Muscle layer of duodenum (tissue), 2 donors: Measurements from ENCODE around the gene YDJC.
"Not testable (repeated sequence)": the region's sequence is repeated elsewhere in the genome, so short reads cannot be mapped to it uniquely, and the experiment has no call there.

Experiments used
- H3K27ac ChIP-seq: one replicate; pipeline ENCODE4 v1.7.0; 2013; ENCODE audit warnings: mild to moderate bottlenecking, low read length
- H3K27me3 ChIP-seq: one replicate; pipeline ENCODE4 v1.7.0; 2013; ENCODE audit warnings: low read depth, mild to moderate bottlenecking, control low read depth, low read length
- H3K36me3 ChIP-seq, 2 donors: one replicate each; pipeline ENCODE4 v1.7.0; 2013; ENCODE audit warnings: low read length in 2 of 2, control low read depth in 1 of 2, mild to moderate bottlenecking in 1 of 2; ENCODE audit not compliant: insufficient read depth in 2 of 2, control insufficient read depth in 1 of 2
- H3K4me1 ChIP-seq, 2 donors: one replicate each; pipeline ENCODE4 v1.7.0; 2013; ENCODE audit warnings: low read length in 2 of 2, mild to moderate bottlenecking in 2 of 2, control low read depth in 1 of 2, moderate library complexity in 1 of 2; ENCODE audit not compliant: insufficient read depth in 2 of 2, control insufficient read depth in 1 of 2
- H3K4me3 ChIP-seq, 2 donors: one replicate each; pipeline ENCODE4 v1.7.0; 2013; ENCODE audit warnings: low read length in 2 of 2, low read depth in 1 of 2, mild to moderate bottlenecking in 1 of 2
- H3K9me3 ChIP-seq, 2 donors: one replicate each; pipeline ENCODE4 v1.7.0; 2013; ENCODE audit warnings: low read length in 2 of 2, control low read depth in 1 of 2, mild to moderate bottlenecking in 1 of 2; ENCODE audit not compliant: control insufficient read depth in 1 of 2
- donor health status: healthy.

The YDJC gene

DNA sequence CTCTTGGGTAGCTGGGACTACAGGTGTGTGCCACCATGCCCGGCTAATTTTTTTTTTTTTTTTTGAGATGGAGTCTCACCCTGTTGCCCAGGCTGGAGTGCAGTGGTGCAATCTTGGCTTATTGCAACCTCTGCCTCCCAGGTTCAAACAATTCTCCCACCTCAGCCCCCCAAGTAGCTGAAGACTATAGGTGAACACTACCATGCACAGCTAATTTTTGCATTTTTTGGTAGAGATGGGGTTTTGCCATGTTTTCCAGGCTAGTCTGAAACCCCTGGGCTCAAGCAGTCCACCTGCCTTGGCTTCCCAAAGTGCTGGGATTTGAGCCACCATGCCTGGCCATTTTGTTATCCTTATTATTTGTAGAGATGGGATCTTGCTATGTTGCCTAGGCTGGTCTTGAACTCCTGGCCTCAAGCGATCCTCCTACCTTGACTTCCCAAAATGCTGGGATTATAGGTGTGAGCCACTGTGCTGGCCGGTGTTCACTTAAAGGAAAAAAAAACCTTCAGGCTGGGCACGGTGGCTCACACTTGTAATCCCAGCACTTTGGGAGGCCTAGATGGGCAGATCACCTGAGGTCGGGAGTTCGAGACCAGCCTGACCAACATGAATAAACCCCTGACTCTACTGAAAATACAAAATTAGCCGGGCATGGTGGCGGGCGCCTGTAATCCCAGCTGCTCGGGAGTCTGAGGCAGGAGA is 48.7 kb downstream of the YDJC start:
- not testable (repeated sequence) for H3K27ac ChIP-seq, H3K4me3 ChIP-seq, H3K9me3 ChIP-seq, H3K27me3 ChIP-seq, H3K36me3 ChIP-seq
- H3K4me1 ChIP-seq = peaks cover 18 to 27% of the 10 kb centered on the region in 2 donors

DNA sequence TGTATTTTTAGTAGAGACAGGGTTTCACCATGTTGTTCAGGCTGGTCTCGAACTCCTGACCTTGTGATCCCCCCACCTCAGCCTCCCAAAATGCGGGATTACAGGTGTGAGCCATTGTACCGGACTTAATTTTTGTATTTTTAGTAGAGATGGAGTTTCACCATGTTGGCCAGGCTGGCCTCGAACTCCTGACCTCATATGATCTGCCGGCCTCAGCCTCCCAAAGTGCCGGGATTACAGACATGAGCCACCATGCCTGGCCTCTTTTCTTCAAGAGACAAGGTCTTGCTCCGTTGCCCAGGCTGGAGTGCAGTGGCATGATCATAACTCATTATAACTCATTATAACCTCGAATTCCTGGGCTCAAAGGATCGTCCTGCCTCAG is 49.2 kb downstream of the YDJC start:
- H3K9me3 ChIP-seq, H3K36me3 ChIP-seq, H3K27me3 ChIP-seq, H3K4me3 ChIP-seq, H3K27ac ChIP-seq: not testable (repeated sequence)
- peaks cover 18 to 27% of the 10 kb centered on the region in 2 donors for H3K4me1 ChIP-seq

DNA sequence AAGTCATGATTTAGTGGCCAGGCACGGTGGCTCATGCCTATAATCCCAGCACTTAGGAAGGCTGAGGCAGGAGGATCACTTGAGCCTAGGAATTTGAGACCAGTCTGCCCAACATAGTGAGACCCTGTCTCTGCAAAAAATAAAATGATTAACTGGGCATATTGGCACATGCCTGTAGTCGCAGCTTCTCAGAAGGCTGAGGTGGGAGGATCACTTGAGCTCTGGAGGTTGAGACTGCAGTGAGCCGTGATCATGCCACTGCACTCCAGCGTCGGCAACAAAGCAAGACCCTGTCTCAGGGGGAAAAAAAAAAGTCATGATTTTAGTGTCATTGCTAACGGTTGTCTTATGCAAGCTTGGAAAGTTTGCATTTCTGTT is 50.4 kb downstream of the YDJC start:
- H3K27ac ChIP-seq = no peak overlapping the region
- no peaks in the 10 kb centered on the region for H3K27me3 ChIP-seq
- H3K9me3 ChIP-seq = no peaks in the 10 kb centered on the region

More for the DNA sequence above, 50.4 kb downstream of the YDJC start:
- Histone ChIP-seq H3K4me1 (peaks cover 18 to 28% of the 10 kb centered on the region in 2 donors), H3K36me3 (peaks cover 3 to 4% of the 10 kb centered on the region in 2 donors), H3K4me3 (no peak overlapping the region)
